ENCODE results near the gene ARHGAP10.

Gene ARHGAP10

GRCh38 chr4:147837435-147837834 lies 105.5 kb downstream of the ARHGAP10 start:
- H3K4me3 ChIP-seq, result no peak overlapping the region
- no peak overlapping the region for H3K27ac ChIP-seq

GRCh38 chr4:147837854-147838253 lies 106.0 kb downstream of the ARHGAP10 start:
- no peak overlapping the region for H3K27ac ChIP-seq
- H3K4me3 ChIP-seq, result no peak overlapping the region

- no peak overlapping the region for H3K27ac ChIP-seq
- no peak overlapping the region for H3K4me3 ChIP-seq
Measured at GRCh38 chr4:147839200-147839599, 107.3 kb downstream of the ARHGAP10 start.

- Histone ChIP-seq H3K27ac (no peak overlapping the region), H3K4me3 (no peak overlapping the region)
Measured at GRCh38 chr4:147839663-147840062, 107.8 kb downstream of the ARHGAP10 start.

GRCh38 chr4:147840838-147841738 lies 109.2 kb downstream of the ARHGAP10 start:
- Histone ChIP-seq H3K4me3 (no peak overlapping the region), H3K27ac (peak overlapping the region in 1 of 21 experiments; percentile 17)

GRCh38 chr4:147842573-147842972 lies 110.7 kb downstream of the ARHGAP10 start:
- no peak overlapping the region for H3K27ac ChIP-seq
- no peak overlapping the region for H3K4me3 ChIP-seq

- Histone ChIP-seq H3K27ac (no peak overlapping the region), H3K4me3 (no peak overlapping the region)
Measured at GRCh38 chr4:147843162-147843561, 111.3 kb downstream of the ARHGAP10 start.

- Histone ChIP-seq H3K4me3 (no peak overlapping the region), H3K27ac (no peak overlapping the region)
Measured at GRCh38 chr4:147844781-147845180, 112.9 kb downstream of the ARHGAP10 start.

- Histone ChIP-seq H3K4me3 (no peak overlapping the region), H3K27ac (peak overlapping the region in 2 of 21 experiments; percentile 2 to 14)
Measured at GRCh38 chr4:147846318-147847155, 114.6 kb downstream of the ARHGAP10 start.

- Histone ChIP-seq H3K27ac (no peak overlapping the region), H3K4me3 (no peak overlapping the region)
Measured at GRCh38 chr4:147847751-147848590, 116.1 kb downstream of the ARHGAP10 start.

- Histone ChIP-seq H3K4me3 (no peak overlapping the region), H3K27ac (no peak overlapping the region)
Measured at GRCh38 chr4:147848634-147849033, 116.7 kb downstream of the ARHGAP10 start.

GRCh38 chr4:147851135-147851534 lies 119.2 kb downstream of the ARHGAP10 start:
- H3K27ac ChIP-seq, result no peak overlapping the region
- no peak overlapping the region for H3K4me3 ChIP-seq

GRCh38 chr4:147853706-147854105 lies 121.8 kb downstream of the ARHGAP10 start:
- H3K27ac ChIP-seq, result peak overlapping the region in 6 of 21 experiments; percentile 21 to 67 (median 52)
- H3K4me3 ChIP-seq, result no peak overlapping the region

GRCh38 chr4:147854154-147854553 lies 122.3 kb downstream of the ARHGAP10 start:
- peak overlapping the region in 9 of 21 experiments; percentile 2 to 67 (median 39) for H3K27ac ChIP-seq
- no peak overlapping the region for H3K4me3 ChIP-seq

- H3K27ac ChIP-seq, result peak overlapping the region in 4 of 21 experiments; percentile 2 to 42 (median 15)
- H3K4me3 ChIP-seq, result no peak overlapping the region
Measured at GRCh38 chr4:147855571-147856009, 123.7 kb downstream of the ARHGAP10 start.

GRCh38 chr4:147860960-147861359 lies 129.1 kb downstream of the ARHGAP10 start:
- H3K27ac ChIP-seq, result no peak overlapping the region
- H3K4me3 ChIP-seq, result no peak overlapping the region

GRCh38 chr4:147862043-147862692 lies 130.3 kb downstream of the ARHGAP10 start:
- Histone ChIP-seq H3K4me3 (no peak overlapping the region), H3K27ac (no peak overlapping the region)

GRCh38 chr4:147863111-147863747 lies 131.3 kb downstream of the ARHGAP10 start:
- Histone ChIP-seq H3K27ac (no peak overlapping the region), H3K4me3 (no peak overlapping the region)
